ENCODE data around the gene NELFCD.
A peak's percentile ranks its signal among the peaks of the same experiment; 100 is the strongest.

The NELFCD gene

GRCh38 chr20:59001449-59002171 is 20.6 kb downstream of the NELFCD start:
- H3K36me3 ChIP-seq (ENCODE audit: control insufficient read depth, insufficient read depth, low read length): peaks cover 31% of the 10 kb centered on the region
- H3K27ac ChIP-seq (ENCODE audit: low read depth, low read length): no peak overlapping the region

GRCh38 chr20:59002388-59002787 is 21.3 kb downstream of the NELFCD start:
- H3K4me3 ChIP-seq (ENCODE audit: low read length): no peak overlapping the region
- H3K27me3 ChIP-seq (ENCODE audit: control insufficient read depth, insufficient read depth, low read length): no peaks in the 10 kb centered on the region
- H3K27ac ChIP-seq (ENCODE audit: low read depth, low read length): no peak overlapping the region
- H3K36me3 ChIP-seq (ENCODE audit: control insufficient read depth, insufficient read depth, low read length): peaks cover 27% of the 10 kb centered on the region
- H3K9ac ChIP-seq (ENCODE audit: low read length): no peak overlapping the region
- H3K4me1 ChIP-seq (ENCODE audit: control insufficient read depth, insufficient read depth, low read length): peaks cover 12% of the 10 kb centered on the region

More at GRCh38 chr20:59001449-59002171, 20.6 kb downstream of the NELFCD start:
- H3K27me3 ChIP-seq (ENCODE audit: control insufficient read depth, insufficient read depth, low read length): no peaks in the 10 kb centered on the region
- H3K4me1 ChIP-seq (ENCODE audit: control insufficient read depth, insufficient read depth, low read length): peaks cover 12% of the 10 kb centered on the region
- H3K4me3 ChIP-seq (ENCODE audit: low read length): no peak overlapping the region
- H3K9ac ChIP-seq (ENCODE audit: low read length): no peak overlapping the region

GRCh38 chr20:59002874-59003399 is 21.9 kb downstream of the NELFCD start:
- Histone ChIP-seq H3K27me3 (ENCODE audit: control insufficient read depth, insufficient read depth, low read length) (no peaks in the 10 kb centered on the region), H3K4me1 (ENCODE audit: control insufficient read depth, insufficient read depth, low read length) (peaks cover 12% of the 10 kb centered on the region), H3K36me3 (ENCODE audit: control insufficient read depth, insufficient read depth, low read length) (peaks cover 24% of the 10 kb centered on the region), H3K9ac (ENCODE audit: low read length) (no peak overlapping the region), H3K27ac (ENCODE audit: low read depth, low read length) (no peak overlapping the region), H3K4me3 (ENCODE audit: low read length) (no peak overlapping the region)

- Histone ChIP-seq H3K9ac (ENCODE audit: low read length) (no peak overlapping the region), H3K4me3 (ENCODE audit: low read length) (peak overlapping the region; percentile 41), H3K4me1 (ENCODE audit: control insufficient read depth, insufficient read depth, low read length) (peaks cover 12% of the 10 kb centered on the region), H3K36me3 (ENCODE audit: control insufficient read depth, insufficient read depth, low read length) (peaks cover 21% of the 10 kb centered on the region), H3K27ac (ENCODE audit: low read depth, low read length) (no peak overlapping the region), H3K27me3 (ENCODE audit: control insufficient read depth, insufficient read depth, low read length) (no peaks in the 10 kb centered on the region)
These were observed 22.9 kb downstream of the NELFCD start for GRCh38 chr20:59003836-59004492.

GRCh38 chr20:59004493-59004762 is 23.4 kb downstream of the NELFCD start:
- Histone ChIP-seq H3K4me1 (ENCODE audit: control insufficient read depth, insufficient read depth, low read length) (peaks cover 12% of the 10 kb centered on the region), H3K4me3 (ENCODE audit: low read length) (peak overlapping the region; percentile 93), H3K36me3 (ENCODE audit: control insufficient read depth, insufficient read depth, low read length) (peaks cover 18% of the 10 kb centered on the region), H3K27ac (ENCODE audit: low read depth, low read length) (no peak overlapping the region), H3K9ac (ENCODE audit: low read length) (peak overlapping the region; percentile 10), H3K27me3 (ENCODE audit: control insufficient read depth, insufficient read depth, low read length) (no peaks in the 10 kb centered on the region)

GRCh38 chr20:59004763-59005522 is 23.9 kb downstream of the NELFCD start:
- peaks cover 17% of the 10 kb centered on the region for H3K36me3 ChIP-seq (ENCODE audit: control insufficient read depth, insufficient read depth, low read length)
- H3K4me3 ChIP-seq (ENCODE audit: low read length): peak overlapping the region; percentile 93
- H3K4me1 ChIP-seq (ENCODE audit: control insufficient read depth, insufficient read depth, low read length): peaks cover 12% of the 10 kb centered on the region
- no peak overlapping the region for H3K27ac ChIP-seq (ENCODE audit: low read depth, low read length)
- no peaks in the 10 kb centered on the region for H3K27me3 ChIP-seq (ENCODE audit: control insufficient read depth, insufficient read depth, low read length)
- peak overlapping the region; percentile 10 for H3K9ac ChIP-seq (ENCODE audit: low read length)

- Histone ChIP-seq H3K4me1 (ENCODE audit: control insufficient read depth, insufficient read depth, low read length) (peaks cover 12% of the 10 kb centered on the region), H3K4me3 (ENCODE audit: low read length) (peak overlapping the region; percentile 93), H3K27me3 (ENCODE audit: control insufficient read depth, insufficient read depth, low read length) (no peaks in the 10 kb centered on the region), H3K36me3 (ENCODE audit: control insufficient read depth, insufficient read depth, low read length) (peaks cover 17% of the 10 kb centered on the region), H3K27ac (ENCODE audit: low read depth, low read length) (peak overlapping the region; percentile 78), H3K9ac (ENCODE audit: low read length) (no peak overlapping the region)
These were observed 24.6 kb downstream of the NELFCD start for GRCh38 chr20:59005523-59006166.

- Histone ChIP-seq H3K27me3 (ENCODE audit: control insufficient read depth, insufficient read depth, low read length) (no peaks in the 10 kb centered on the region), H3K4me1 (ENCODE audit: control insufficient read depth, insufficient read depth, low read length) (peaks cover 12% of the 10 kb centered on the region), H3K9ac (ENCODE audit: low read length) (peak overlapping the region; percentile 87), H3K4me3 (ENCODE audit: low read length) (peak overlapping the region; percentile 93), H3K27ac (ENCODE audit: low read depth, low read length) (peak overlapping the region; percentile 78), H3K36me3 (ENCODE audit: control insufficient read depth, insufficient read depth, low read length) (peaks cover 14% of the 10 kb centered on the region)
These were observed 25.3 kb downstream of the NELFCD start for GRCh38 chr20:59006167-59006863.

GRCh38 chr20:59006864-59007664 is 26.0 kb downstream of the NELFCD start, which contains the start of gene CTSZ:
Gene CTSZ (minus strand): TSS chr20:59007254. CDS start chr20:59007128, 126 bp downstream.
- Histone ChIP-seq H3K4me3 (ENCODE audit: low read length) (peak within 1 kb of the TSS; percentile 93), H3K4me1 (ENCODE audit: control insufficient read depth, insufficient read depth, low read length) (peaks cover 12% of the 10 kb centered on the region), H3K9ac (ENCODE audit: low read length) (peak within 1 kb of the TSS; percentile 87), H3K27me3 (ENCODE audit: control insufficient read depth, insufficient read depth, low read length) (no peaks in the 10 kb centered on the region), H3K27ac (ENCODE audit: low read depth, low read length) (peak within 1 kb of the TSS; percentile 78), H3K36me3 (ENCODE audit: control insufficient read depth, insufficient read depth, low read length) (peaks cover 13% of the 10 kb centered on the region)

GRCh38 chr20:59007665-59008511 is 26.8 kb downstream of the NELFCD start:
- H3K27me3 ChIP-seq (ENCODE audit: control insufficient read depth, insufficient read depth, low read length): no peaks in the 10 kb centered on the region
- peaks cover 12% of the 10 kb centered on the region for H3K4me1 ChIP-seq (ENCODE audit: control insufficient read depth, insufficient read depth, low read length)
- peaks cover 9% of the 10 kb centered on the region for H3K36me3 ChIP-seq (ENCODE audit: control insufficient read depth, insufficient read depth, low read length)
- peak overlapping the region; percentile 93 for H3K4me3 ChIP-seq (ENCODE audit: low read length)
- peak overlapping the region; percentile 78 for H3K27ac ChIP-seq (ENCODE audit: low read depth, low read length)
- H3K9ac ChIP-seq (ENCODE audit: low read length): no peak overlapping the region
